Smooth muscle cell of the pulmonary artery (primary cell): ENCODE data around the gene TRPV3. TPM values are rescaled to one million over a fixed set of nuclear protein-coding genes. Genes with fewer than 3 reads are reported as not detected.

ENCODE experiments used
- total RNA-seq: library from RNA; depleted of rRNA; stranded (reverse); fragments of >200 nt; gene quantifications from 2 replicates; pipeline ENCODE4 v1.2.3, GENCODE V29; 2014

Gene TRPV3
- total RNA-seq: 1.4 and 2.3 TPM in 2 replicates

GRCh38 chr17:3557768-3558583 lies at the start of gene TRPV3:
TSS of gene TRPV3 (minus strand) at chr17:3557812. CDS start at chr17:3554850, 2,962 bp downstream.

DNA sequence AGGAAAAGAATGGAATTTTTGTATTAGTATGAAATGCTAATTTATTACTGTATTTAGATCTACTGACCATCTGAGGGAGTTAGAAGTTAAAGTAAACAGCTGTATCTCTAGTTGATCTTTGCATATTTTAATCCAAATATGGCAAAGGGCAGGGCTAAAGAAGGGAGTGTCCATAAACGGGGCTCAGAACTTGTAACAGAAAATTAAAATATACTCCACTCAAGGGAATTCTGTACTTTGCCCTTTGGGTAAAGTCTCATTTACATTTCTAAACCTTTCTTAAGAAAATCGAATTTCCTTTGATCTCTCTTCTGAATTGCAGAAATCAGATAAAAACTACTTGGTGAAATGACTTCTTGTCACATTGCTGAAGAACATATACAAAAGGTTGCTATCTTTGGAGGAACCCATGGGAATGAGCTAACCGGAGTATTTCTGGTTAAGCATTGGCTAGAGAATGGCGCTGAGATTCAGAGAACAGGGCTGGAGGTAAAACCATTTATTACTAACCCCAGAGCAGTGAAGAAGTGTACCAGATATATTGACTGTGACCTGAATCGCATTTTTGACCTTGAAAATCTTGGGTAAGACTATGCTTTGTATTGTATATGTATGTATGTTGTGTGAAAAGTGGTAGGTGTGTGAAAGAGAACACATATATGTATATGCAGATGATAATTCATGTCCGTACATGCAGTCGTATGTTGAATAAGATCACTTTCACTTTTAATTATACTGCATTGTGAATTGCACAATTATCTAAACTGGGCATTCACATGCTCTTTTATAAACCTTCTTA lies 81.6 kb downstream of the TRPV3 start, which contains the start of gene ASPA:
ASPA (plus strand) TSS at position 186 of the 799 bp plus-strand sequence; CDS start at position 349, 163 bp downstream.

DNA sequence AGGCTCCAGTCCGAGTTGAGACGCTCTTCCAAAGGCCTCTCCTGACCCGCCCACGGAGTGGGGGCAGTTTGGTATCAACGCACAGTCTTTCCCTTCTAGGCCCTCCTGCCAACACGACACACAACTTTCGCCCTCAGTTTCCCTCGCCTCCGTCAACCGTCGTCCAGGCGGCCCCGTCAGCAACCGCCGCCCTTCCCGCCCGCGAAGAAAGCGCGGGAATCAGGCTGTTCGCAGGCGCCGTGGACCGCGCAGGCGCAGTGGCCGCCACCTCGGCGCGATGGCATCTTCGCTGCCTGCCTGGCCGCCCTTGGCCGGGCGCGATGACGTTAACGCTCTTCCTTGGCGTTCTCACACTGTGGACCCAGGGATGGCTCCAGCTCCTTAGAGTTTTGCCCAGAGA lies 86.0 kb downstream of the TRPV3 start, which contains the start of gene SPATA22:
SPATA22 (minus strand) TSS at position 221 of the 400 bp plus-strand sequence. CDS start 2,494 bp downstream, outside the sequence.

Other genes with a start within 250 kb of the TRPV3 start
- 0.20 TPM in 1 of 2 replicates, not detected in the other for gene OR3A2, start 171.5 kb downstream of the TRPV3 start, total RNA-seq
- not detected in 2 replicates for gene OR1E1, start 159.4 kb downstream of the TRPV3 start, total RNA-seq
- gene OR3A3, start 146.4 kb downstream of the TRPV3 start, total RNA-seq: 0.10 TPM in 1 of 2 replicates, not detected in the other
- gene OR1E2, start 124.0 kb downstream of the TRPV3 start, total RNA-seq: 0.07 TPM in 1 of 2 replicates, not detected in the other
- gene SPATA22, start 86.0 kb downstream of the TRPV3 start, total RNA-seq: 0.13 and 0.26 TPM in 2 replicates
- gene ASPA, start 81.8 kb downstream of the TRPV3 start, total RNA-seq: 0.07 and 1.2 TPM in 2 replicates
- gene TRPV1, start 51.6 kb upstream of the TRPV3 start, total RNA-seq: 2.0 and 2.8 TPM in 2 replicates
- 8.4 and 10.2 TPM in 2 replicates for gene SHPK, start 78.4 kb upstream of the TRPV3 start, total RNA-seq
- 24.6 and 31.3 TPM in 2 replicates for gene CTNS, start 78.9 kb upstream of the TRPV3 start, total RNA-seq
- gene TAX1BP3, start 110.8 kb upstream of the TRPV3 start, total RNA-seq: 159 and 217 TPM in 2 replicates
- gene EMC6, start 111.0 kb upstream of the TRPV3 start, total RNA-seq: 10.2 and 11.0 TPM in 2 replicates
- 0.85 and 7.1 TPM in 2 replicates for gene P2RX5, start 138.3 kb upstream of the TRPV3 start, total RNA-seq
- 1.1 and 1.9 TPM in 2 replicates for gene HASPIN, start 166.1 kb upstream of the TRPV3 start, total RNA-seq
- 10.4 and 12.4 TPM in 2 replicates for gene ITGAE, start 243.4 kb upstream of the TRPV3 start, total RNA-seq